GM12878 (cell line): ENCODE results near the gene DPP4.

Source experiments
- ATF3 ChIP-seq: IDR thresholded peaks from 2 replicates; pipeline ENCODE4 v1.6.1; 2011; ENCODE audit warnings: low read depth, mild to moderate bottlenecking, low read length, moderate library complexity, borderline replicate concordance; ENCODE audit errors: extremely low read depth
- CBX5 ChIP-seq: sonication (generic); IDR thresholded peaks from 2 replicates; pipeline ENCODE4 v1.6.1; 2016; ENCODE audit warnings: low read depth, moderate library complexity, mild to moderate bottlenecking, inconsistent platforms
- CREM ChIP-seq: IDR thresholded peaks from 2 replicates; pipeline ENCODE4 v1.6.1; 2014; ENCODE audit warnings: antibody characterized with exemption, low read depth
- CTCF ChIP-seq, 3 experiments: IDR thresholded peaks in 2 of 3; conservative IDR thresholded peaks in 1 of 3; 2 replicates each; pipeline ENCODE4 v1.5.1; 2011; ENCODE audit warnings: low read depth in 3 of 3, low read length in 3 of 3, mild to moderate bottlenecking in 3 of 3, control low read depth in 2 of 3, moderate library complexity in 2 of 3, inconsistent platforms in 1 of 3, mixed read lengths in 1 of 3; ENCODE audit not compliant: control insufficient read depth in 2 of 3, insufficient read depth in 1 of 3; ENCODE audit errors: extremely low read depth in 1 of 3
- EZH2 ChIP-seq: IDR thresholded peaks from 2 replicates; pipeline ENCODE4 v1.6.1; 2012; ENCODE audit warnings: low read depth, mild to moderate bottlenecking, control low read depth, inconsistent platforms, low read length, borderline replicate concordance; ENCODE audit not compliant: control insufficient read depth
- MYC ChIP-seq: IDR thresholded peaks from 2 replicates; pipeline ENCODE4 v1.6.1; 2011; ENCODE audit warnings: mild to moderate bottlenecking, low read length, moderate library complexity, inconsistent platforms; ENCODE audit not compliant: insufficient read depth, insufficient replicate concordance, insufficient read length, severe bottlenecking
- NR2C2 ChIP-seq: IDR thresholded peaks from 2 replicates; pipeline ENCODE4 v1.6.1; 2011; ENCODE audit warnings: borderline replicate concordance, low read depth; ENCODE audit not compliant: control insufficient read depth, insufficient read length
- POLR2A ChIP-seq: IDR thresholded peaks from 2 replicates; pipeline ENCODE4 v1.6.1; 2011; ENCODE audit warnings: low read depth, mild to moderate bottlenecking, low read length
- POLR2AphosphoS5 ChIP-seq: IDR thresholded peaks from 2 replicates; pipeline ENCODE4 v1.6.1; 2011; ENCODE audit warnings: mild to moderate bottlenecking, low read length, inconsistent platforms
- YY1 ChIP-seq: IDR thresholded peaks from 2 replicates; pipeline ENCODE4 v1.6.1; 2011; ENCODE audit warnings: low read depth, mild to moderate bottlenecking, low read length

GRCh38 chr2:162115076-162115475 is 41.1 kb upstream of the DPP4 start:
- TF ChIP-seq CREM (no peak), POLR2AphosphoS5 (no peak), CTCF (IDR thresholded peaks at IDR 0.05 in 2 of 3, conservative IDR thresholded peaks at IDR 0.05 in 1 of 3; ENCODE audit: control insufficient read depth in 2 of 3, extremely low read depth in 1 of 3, insufficient read depth in 1 of 3, low read depth in 3 of 3, low read length in 3 of 3) (no peak), YY1 (no peak), NR2C2 (no peak), POLR2A (no peak), EZH2 (no peak), ATF3 (no peak), CBX5 (no peak), MYC (no peak)
